NCI-H2227 (cell line): Measurements from ENCODE around the gene RARRES2.

Source experiments
- DNase-seq: peaks from one replicate; lab custom pipeline; 2025; ENCODE audit not compliant: unreplicated experiment; lab: John Stamatoyannopoulos, UW

RARRES2 gene

GRCh38 chr7:150339409-150339809 is 2.0 kb downstream of the RARRES2 start:
- no peak for DNase-seq

GRCh38 chr7:150338166-150338829 is 3.1 kb downstream of the RARRES2 start:
- no peak for DNase-seq

GRCh38 chr7:150337659-150338081 is 3.8 kb downstream of the RARRES2 start:
- DNase-seq = no peak

GRCh38 chr7:150337179-150337578 is 4.2 kb downstream of the RARRES2 start:
- no peak for DNase-seq

GRCh38 chr7:150336746-150337145 is 4.7 kb downstream of the RARRES2 start:
- DNase-seq = no peak

- no peak for DNase-seq
These were observed 5.7 kb downstream of the RARRES2 start for GRCh38 chr7:150335774-150336112.

- no peak for DNase-seq
These were observed 6.2 kb downstream of the RARRES2 start for GRCh38 chr7:150335108-150335773.

- DNase-seq = no peak
These were observed 7.3 kb downstream of the RARRES2 start for GRCh38 chr7:150334108-150334507.

GRCh38 chr7:150333659-150334058 is 7.8 kb downstream of the RARRES2 start:
- no peak for DNase-seq

- no peak for DNase-seq
These were observed 8.4 kb downstream of the RARRES2 start for GRCh38 chr7:150332852-150333635.

GRCh38 chr7:150330211-150330885 is 11.1 kb downstream of the RARRES2 start:
- DNase-seq = no peak

GRCh38 chr7:150329331-150330120 is 11.9 kb downstream of the RARRES2 start:
- no peak for DNase-seq

GRCh38 chr7:150327308-150327707 is 14.1 kb downstream of the RARRES2 start:
- no peak for DNase-seq

GRCh38 chr7:150326657-150327268 is 14.7 kb downstream of the RARRES2 start:
- no peak for DNase-seq

- no peak for DNase-seq
These were observed 15.5 kb downstream of the RARRES2 start for GRCh38 chr7:150325901-150326300.

- DNase-seq = no peak
These were observed 16.3 kb downstream of the RARRES2 start for GRCh38 chr7:150325110-150325611.

- peak; percentile 72 for DNase-seq
These were observed 17.0 kb downstream of the RARRES2 start for GRCh38 chr7:150324373-150324961.

- peak; percentile 74 for DNase-seq
These were observed 17.6 kb downstream of the RARRES2 start for GRCh38 chr7:150323682-150324372.
